ENCODE results near the gene STRIP2. TPM values are rescaled to one million over a fixed set of nuclear protein-coding genes. Genes with fewer than 3 reads are reported as not detected.
A peak's percentile ranks its signal among the peaks of the same experiment; 100 is the strongest.

The STRIP2 gene
- polyA plus RNA-seq, 1 donor (not counting 4 experiments of a cell fraction or from before 2014, with no cell fraction given): 12.5 TPM

GRCh38 chr7:129494041-129494440 lies 59.8 kb downstream of the STRIP2 start:
- no peak overlapping the region for H3K4me2 ChIP-seq (ENCODE audit: control insufficient read depth, extremely low read depth, insufficient read depth, low read depth, low read length)
- no peak overlapping the region for H2AFZ ChIP-seq (ENCODE audit: control insufficient read depth, low read length)
- no peaks in the 10 kb centered on the region for H3K9me1 ChIP-seq (ENCODE audit: control insufficient read depth, extremely low read depth, insufficient read depth, low read length)
- H4K20me1 ChIP-seq (ENCODE audit: control insufficient read depth, extremely low read depth, insufficient read depth, low read length): no peaks in the 10 kb centered on the region
- H3K79me2 ChIP-seq (ENCODE audit: control insufficient read depth, insufficient read depth, low read length): no peaks in the 10 kb centered on the region
- dilution Hi-C loops (cut with MboI; ENCODE audit: extremely low pct_ligation_motif_present, low sequenced_read_pairs): no loop called here
- no peaks in the 10 kb centered on the region for H3K4me1 ChIP-seq (ENCODE audit: control insufficient read depth, extremely low read depth, insufficient read depth, low read length)
- no peaks in the 10 kb centered on the region for H3K36me3 ChIP-seq (ENCODE audit: control insufficient read depth in 2 of 2, extremely low read depth in 1 of 2, insufficient read depth in 2 of 2, low read length in 2 of 2)
- TF ChIP-seq CTCF (optimal IDR thresholded peaks at IDR 0.05 in 1 of 3, IDR thresholded peaks at IDR 0.05 in 1 of 3, conservative IDR thresholded peaks at IDR 0.05 in 1 of 3; ENCODE audit: extremely low read depth in 1 of 3, insufficient read depth in 2 of 3, low read length in 3 of 3) (no peak), EZH2 (IDR thresholded peaks at IDR 0.05; ENCODE audit: low read length) (no peak)
- H3K4me3 ChIP-seq (ENCODE audit: control insufficient read depth in 2 of 3, extremely low read depth in 1 of 3, insufficient read depth in 2 of 3, low read depth in 1 of 3, low read length in 3 of 3): no peak overlapping the region
- no peak overlapping the region for H3K27ac ChIP-seq (ENCODE audit: control insufficient read depth, insufficient read depth, low read length)
- no peaks in the 10 kb centered on the region for H3K9me3 ChIP-seq (ENCODE audit: control insufficient read depth, low read depth, low read length)
- FAIRE-seq: no peak
- peak; percentile 11 for DNase-seq (ENCODE audit: low read depth, low spot score)
- H3K9ac ChIP-seq (ENCODE audit: control insufficient read depth, extremely low read depth, insufficient read depth, low read length): no peak overlapping the region
- H3K27me3 ChIP-seq (ENCODE audit: control insufficient read depth, extremely low read depth, insufficient read depth, low read length): no peaks in the 10 kb centered on the region

- Histone ChIP-seq H3K4me1 (ENCODE audit: control insufficient read depth, extremely low read depth, insufficient read depth, low read length) (no peaks in the 10 kb centered on the region), H3K79me2 (ENCODE audit: control insufficient read depth, insufficient read depth, low read length) (no peaks in the 10 kb centered on the region), H3K4me3 (ENCODE audit: control insufficient read depth in 2 of 3, extremely low read depth in 1 of 3, insufficient read depth in 2 of 3, low read depth in 1 of 3, low read length in 3 of 3) (no peak overlapping the region), H3K27ac (ENCODE audit: control insufficient read depth, insufficient read depth, low read length) (no peak overlapping the region), H3K9me1 (ENCODE audit: control insufficient read depth, extremely low read depth, insufficient read depth, low read length) (no peaks in the 10 kb centered on the region), H3K27me3 (ENCODE audit: control insufficient read depth, extremely low read depth, insufficient read depth, low read length) (no peaks in the 10 kb centered on the region), H4K20me1 (ENCODE audit: control insufficient read depth, extremely low read depth, insufficient read depth, low read length) (no peaks in the 10 kb centered on the region), H3K4me2 (ENCODE audit: control insufficient read depth, extremely low read depth, insufficient read depth, low read depth, low read length) (no peak overlapping the region), H3K9ac (ENCODE audit: control insufficient read depth, extremely low read depth, insufficient read depth, low read length) (no peak overlapping the region), H3K36me3 (ENCODE audit: control insufficient read depth in 2 of 2, extremely low read depth in 1 of 2, insufficient read depth in 2 of 2, low read length in 2 of 2) (no peaks in the 10 kb centered on the region), H3K9me3 (ENCODE audit: control insufficient read depth, low read depth, low read length) (no peaks in the 10 kb centered on the region), H2AFZ (ENCODE audit: control insufficient read depth, low read length) (no peak overlapping the region)
- TF ChIP-seq EZH2 (IDR thresholded peaks at IDR 0.05; ENCODE audit: low read length) (no peak), CTCF (optimal IDR thresholded peaks at IDR 0.05 in 1 of 3, IDR thresholded peaks at IDR 0.05 in 1 of 3, conservative IDR thresholded peaks at IDR 0.05 in 1 of 3; ENCODE audit: extremely low read depth in 1 of 3, insufficient read depth in 2 of 3, low read length in 3 of 3) (no peak)
- no peak for FAIRE-seq
- dilution Hi-C loops (cut with MboI; ENCODE audit: extremely low pct_ligation_motif_present, low sequenced_read_pairs): no loop called here
- no peak for DNase-seq (ENCODE audit: low read depth, low spot score)
Measured at GRCh38 chr7:129495987-129496386, 61.8 kb downstream of the STRIP2 start.
